ENCODE measurements around the gene CEP164.

DNA sequence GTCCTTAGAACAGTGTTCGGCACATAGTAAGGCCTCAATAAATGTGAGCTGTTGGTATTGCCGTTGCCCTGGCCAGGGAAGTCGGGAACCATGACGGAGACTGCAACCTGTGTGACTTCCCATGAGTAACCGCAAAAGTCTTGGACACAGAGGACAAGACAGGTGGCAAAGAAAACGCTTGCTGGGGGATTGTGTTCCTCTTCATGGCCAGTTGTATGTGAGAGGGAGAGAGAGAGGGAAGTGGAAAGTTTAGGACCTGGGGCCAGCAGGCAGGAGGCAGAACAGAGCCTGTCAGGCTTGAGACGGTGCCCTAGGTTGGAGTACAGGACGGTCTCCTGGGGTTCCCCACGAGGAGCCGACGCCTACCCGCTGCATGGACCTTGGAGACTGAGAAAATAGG is 90.2 kb downstream of the CEP164 start:
- no peak for TF ChIP-seq CHD1 (IDR thresholded peaks at IDR 0.05; ENCODE audit: low read depth, low read length)
- no peak for TF ChIP-seq EZH2 (IDR thresholded peaks at IDR 0.05; ENCODE audit: low read depth, low read length, severe bottlenecking)
- TF ChIP-seq, protein P1, sequence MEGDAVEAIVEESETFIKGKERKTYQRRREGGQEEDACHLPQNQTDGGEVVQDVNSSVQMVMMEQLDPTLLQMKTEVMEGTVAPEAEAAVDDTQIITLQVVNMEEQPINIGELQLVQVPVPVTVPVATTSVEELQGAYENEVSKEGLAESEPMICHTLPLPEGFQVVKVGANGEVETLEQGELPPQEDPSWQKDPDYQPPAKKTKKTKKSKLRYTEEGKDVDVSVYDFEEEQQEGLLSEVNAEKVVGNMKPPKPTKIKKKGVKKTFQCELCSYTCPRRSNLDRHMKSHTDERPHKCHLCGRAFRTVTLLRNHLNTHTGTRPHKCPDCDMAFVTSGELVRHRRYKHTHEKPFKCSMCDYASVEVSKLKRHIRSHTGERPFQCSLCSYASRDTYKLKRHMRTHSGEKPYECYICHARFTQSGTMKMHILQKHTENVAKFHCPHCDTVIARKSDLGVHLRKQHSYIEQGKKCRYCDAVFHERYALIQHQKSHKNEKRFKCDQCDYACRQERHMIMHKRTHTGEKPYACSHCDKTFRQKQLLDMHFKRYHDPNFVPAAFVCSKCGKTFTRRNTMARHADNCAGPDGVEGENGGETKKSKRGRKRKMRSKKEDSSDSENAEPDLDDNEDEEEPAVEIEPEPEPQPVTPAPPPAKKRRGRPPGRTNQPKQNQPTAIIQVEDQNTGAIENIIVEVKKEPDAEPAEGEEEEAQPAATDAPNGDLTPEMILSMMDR (IDR thresholded peaks at IDR 0.05; ENCODE audit: control extremely low read depth in 1 of 3, insufficient read depth in 1 of 3, low read depth in 1 of 3, low read length in 3 of 3), result no peak
- no peak for TF ChIP-seq TBP (IDR thresholded peaks at IDR 0.05; ENCODE audit: low read depth, low read length)
- TF ChIP-seq POLR2A (IDR thresholded peaks at IDR 0.05; ENCODE audit: control extremely low read depth in 1 of 2, low read depth in 2 of 2, low read length in 2 of 2), result no peak
- TF ChIP-seq CBX5 (IDR thresholded peaks at IDR 0.05; ENCODE audit: low read depth, low read length), result no peak
- TF ChIP-seq, protein P2, sequence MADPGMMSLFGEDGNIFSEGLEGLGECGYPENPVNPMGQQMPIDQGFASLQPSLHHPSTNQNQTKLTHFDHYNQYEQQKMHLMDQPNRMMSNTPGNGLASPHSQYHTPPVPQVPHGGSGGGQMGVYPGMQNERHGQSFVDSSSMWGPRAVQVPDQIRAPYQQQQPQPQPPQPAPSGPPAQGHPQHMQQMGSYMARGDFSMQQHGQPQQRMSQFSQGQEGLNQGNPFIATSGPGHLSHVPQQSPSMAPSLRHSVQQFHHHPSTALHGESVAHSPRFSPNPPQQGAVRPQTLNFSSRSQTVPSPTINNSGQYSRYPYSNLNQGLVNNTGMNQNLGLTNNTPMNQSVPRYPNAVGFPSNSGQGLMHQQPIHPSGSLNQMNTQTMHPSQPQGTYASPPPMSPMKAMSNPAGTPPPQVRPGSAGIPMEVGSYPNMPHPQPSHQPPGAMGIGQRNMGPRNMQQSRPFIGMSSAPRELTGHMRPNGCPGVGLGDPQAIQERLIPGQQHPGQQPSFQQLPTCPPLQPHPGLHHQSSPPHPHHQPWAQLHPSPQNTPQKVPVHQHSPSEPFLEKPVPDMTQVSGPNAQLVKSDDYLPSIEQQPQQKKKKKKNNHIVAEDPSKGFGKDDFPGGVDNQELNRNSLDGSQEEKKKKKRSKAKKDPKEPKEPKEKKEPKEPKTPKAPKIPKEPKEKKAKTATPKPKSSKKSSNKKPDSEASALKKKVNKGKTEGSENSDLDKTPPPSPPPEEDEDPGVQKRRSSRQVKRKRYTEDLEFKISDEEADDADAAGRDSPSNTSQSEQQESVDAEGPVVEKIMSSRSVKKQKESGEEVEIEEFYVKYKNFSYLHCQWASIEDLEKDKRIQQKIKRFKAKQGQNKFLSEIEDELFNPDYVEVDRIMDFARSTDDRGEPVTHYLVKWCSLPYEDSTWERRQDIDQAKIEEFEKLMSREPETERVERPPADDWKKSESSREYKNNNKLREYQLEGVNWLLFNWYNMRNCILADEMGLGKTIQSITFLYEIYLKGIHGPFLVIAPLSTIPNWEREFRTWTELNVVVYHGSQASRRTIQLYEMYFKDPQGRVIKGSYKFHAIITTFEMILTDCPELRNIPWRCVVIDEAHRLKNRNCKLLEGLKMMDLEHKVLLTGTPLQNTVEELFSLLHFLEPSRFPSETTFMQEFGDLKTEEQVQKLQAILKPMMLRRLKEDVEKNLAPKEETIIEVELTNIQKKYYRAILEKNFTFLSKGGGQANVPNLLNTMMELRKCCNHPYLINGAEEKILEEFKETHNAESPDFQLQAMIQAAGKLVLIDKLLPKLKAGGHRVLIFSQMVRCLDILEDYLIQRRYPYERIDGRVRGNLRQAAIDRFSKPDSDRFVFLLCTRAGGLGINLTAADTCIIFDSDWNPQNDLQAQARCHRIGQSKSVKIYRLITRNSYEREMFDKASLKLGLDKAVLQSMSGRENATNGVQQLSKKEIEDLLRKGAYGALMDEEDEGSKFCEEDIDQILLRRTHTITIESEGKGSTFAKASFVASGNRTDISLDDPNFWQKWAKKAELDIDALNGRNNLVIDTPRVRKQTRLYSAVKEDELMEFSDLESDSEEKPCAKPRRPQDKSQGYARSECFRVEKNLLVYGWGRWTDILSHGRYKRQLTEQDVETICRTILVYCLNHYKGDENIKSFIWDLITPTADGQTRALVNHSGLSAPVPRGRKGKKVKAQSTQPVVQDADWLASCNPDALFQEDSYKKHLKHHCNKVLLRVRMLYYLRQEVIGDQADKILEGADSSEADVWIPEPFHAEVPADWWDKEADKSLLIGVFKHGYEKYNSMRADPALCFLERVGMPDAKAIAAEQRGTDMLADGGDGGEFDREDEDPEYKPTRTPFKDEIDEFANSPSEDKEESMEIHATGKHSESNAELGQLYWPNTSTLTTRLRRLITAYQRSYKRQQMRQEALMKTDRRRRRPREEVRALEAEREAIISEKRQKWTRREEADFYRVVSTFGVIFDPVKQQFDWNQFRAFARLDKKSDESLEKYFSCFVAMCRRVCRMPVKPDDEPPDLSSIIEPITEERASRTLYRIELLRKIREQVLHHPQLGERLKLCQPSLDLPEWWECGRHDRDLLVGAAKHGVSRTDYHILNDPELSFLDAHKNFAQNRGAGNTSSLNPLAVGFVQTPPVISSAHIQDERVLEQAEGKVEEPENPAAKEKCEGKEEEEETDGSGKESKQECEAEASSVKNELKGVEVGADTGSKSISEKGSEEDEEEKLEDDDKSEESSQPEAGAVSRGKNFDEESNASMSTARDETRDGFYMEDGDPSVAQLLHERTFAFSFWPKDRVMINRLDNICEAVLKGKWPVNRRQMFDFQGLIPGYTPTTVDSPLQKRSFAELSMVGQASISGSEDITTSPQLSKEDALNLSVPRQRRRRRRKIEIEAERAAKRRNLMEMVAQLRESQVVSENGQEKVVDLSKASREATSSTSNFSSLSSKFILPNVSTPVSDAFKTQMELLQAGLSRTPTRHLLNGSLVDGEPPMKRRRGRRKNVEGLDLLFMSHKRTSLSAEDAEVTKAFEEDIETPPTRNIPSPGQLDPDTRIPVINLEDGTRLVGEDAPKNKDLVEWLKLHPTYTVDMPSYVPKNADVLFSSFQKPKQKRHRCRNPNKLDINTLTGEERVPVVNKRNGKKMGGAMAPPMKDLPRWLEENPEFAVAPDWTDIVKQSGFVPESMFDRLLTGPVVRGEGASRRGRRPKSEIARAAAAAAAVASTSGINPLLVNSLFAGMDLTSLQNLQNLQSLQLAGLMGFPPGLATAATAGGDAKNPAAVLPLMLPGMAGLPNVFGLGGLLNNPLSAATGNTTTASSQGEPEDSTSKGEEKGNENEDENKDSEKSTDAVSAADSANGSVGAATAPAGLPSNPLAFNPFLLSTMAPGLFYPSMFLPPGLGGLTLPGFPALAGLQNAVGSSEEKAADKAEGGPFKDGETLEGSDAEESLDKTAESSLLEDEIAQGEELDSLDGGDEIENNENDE (IDR thresholded peaks at IDR 0.05; ENCODE audit: insufficient replicate concordance, low read length), result no peak
- no peak for TF ChIP-seq CHD2 (IDR thresholded peaks at IDR 0.05; ENCODE audit: low read length)
- no peak for TF ChIP-seq TAF1 (IDR thresholded peaks at IDR 0.05; ENCODE audit: low read depth, low read length)
- no peak for TF ChIP-seq RFX5 (IDR thresholded peaks at IDR 0.05; ENCODE audit: borderline replicate concordance, low read depth, low read length)
